ENCODE results near the gene EEF1AKMT1.

- TF ChIP-seq CTCF (IDR thresholded peaks at IDR 0.05) (no peak), POLR2A (IDR thresholded peaks at IDR 0.05) (no peak)
Observed at GRCh38 chr13:20803180-20803965, 29.6 kb upstream of the EEF1AKMT1 start.
